Gastroesophageal sphincter (tissue), 4 donors: Measurements from ENCODE around the gene HEPACAM. TPM values are rescaled to one million over a fixed set of nuclear protein-coding genes. Genes with fewer than 3 reads are reported as not detected.
A peak's percentile ranks its signal among the peaks of the same experiment; 100 is the strongest.

ENCODE experiments used
- ATAC-seq: fragments of 150-250 bp; one replicate; pipeline ENCODE4 v1.9.1; 2016; ENCODE audit warnings: mild to moderate bottlenecking, moderate library complexity
- H3K27ac ChIP-seq, 4 donors: fragments of 200-600 bp; sonication (generic) in 3 of 4; 1 replicate in 3 of 4; 2 replicates in 1 of 4; pipeline ENCODE4 v1.5.1; 2016 to 2019
- H3K27me3 ChIP-seq: fragments of 200-600 bp; sonication (generic); one replicate; pipeline ENCODE4 v1.5.1; 2019
- H3K36me3 ChIP-seq, 2 donors: fragments of 200-600 bp; sonication (generic); one replicate each; pipeline ENCODE4 v1.5.1; 2019; ENCODE audit warnings: control low read depth in 1 of 2
- H3K4me1 ChIP-seq, 3 donors: fragments of 200-600 bp; sonication (generic); 1 replicate in 2 of 3; 2 replicates in 1 of 3; pipeline ENCODE4 v1.5.1; 2016 to 2019; ENCODE audit warnings: control low read depth in 2 of 3
- H3K4me3 ChIP-seq, 2 donors: fragments of 200-600 bp; sonication (generic); one replicate each; pipeline ENCODE4 v1.5.1; 2019; ENCODE audit warnings: mild to moderate bottlenecking in 1 of 2, moderate library complexity in 1 of 2
- H3K9me3 ChIP-seq, 3 donors: fragments of 200-600 bp; sonication (generic); one replicate each; pipeline ENCODE4 v1.5.1; 2017 to 2019; ENCODE audit warnings: control low read depth in 2 of 3
- EP300 ChIP-seq: sonication (generic); formaldehyde crosslinking; IDR thresholded peaks from one replicate; pipeline ENCODE4 v1.6.1; 2017; ENCODE audit warnings: antibody characterized with exemption, mild to moderate bottlenecking
- POLR2A ChIP-seq, 2 donors: fragments of 450-650 bp; IDR thresholded peaks; one replicate each; pipeline ENCODE4 v1.6.1; 2017; ENCODE audit warnings: antibody characterized with exemption in 2 of 2, mild to moderate bottlenecking in 2 of 2, moderate library complexity in 1 of 2
- POLR2AphosphoS5 ChIP-seq: sonication (generic); formaldehyde crosslinking; IDR thresholded peaks from one replicate; pipeline ENCODE4 v1.6.1; 2017; ENCODE audit warnings: antibody characterized with exemption
- WGBS, 2 donors: methylation state at CpG; one replicate each; pipeline ENCODE4 v1.1.5; 2018; ENCODE audit warnings: low coverage in 1 of 2; 5-methylcytosine and 5-hydroxymethylcytosine counted together
- total RNA-seq, 4 donors: library from RNA; depleted of rRNA; stranded (reverse); fragments of >200 nt; gene quantifications; one replicate each; pipeline ENCODE4 v1.1.0, GENCODE V29; 2016
- TF ChIP-seq, protein P1 (sequence below), 4 experiments: fragments of 200-600 bp in 2 of 4; fragments of 450-650 bp in 2 of 4; sonication (generic) in 1 of 4; IDR thresholded peaks; one replicate each; pipeline ENCODE4 v1.5.1; 2017 to 2019; ENCODE audit warnings: antibody characterized with exemption in 4 of 4, mild to moderate bottlenecking in 2 of 4, moderate library complexity in 2 of 4

HEPACAM gene
- total RNA-seq, 4 donors from 2014 or later: 0.31 to 2.1 (median 0.81) TPM; not detected in 1

DNA sequence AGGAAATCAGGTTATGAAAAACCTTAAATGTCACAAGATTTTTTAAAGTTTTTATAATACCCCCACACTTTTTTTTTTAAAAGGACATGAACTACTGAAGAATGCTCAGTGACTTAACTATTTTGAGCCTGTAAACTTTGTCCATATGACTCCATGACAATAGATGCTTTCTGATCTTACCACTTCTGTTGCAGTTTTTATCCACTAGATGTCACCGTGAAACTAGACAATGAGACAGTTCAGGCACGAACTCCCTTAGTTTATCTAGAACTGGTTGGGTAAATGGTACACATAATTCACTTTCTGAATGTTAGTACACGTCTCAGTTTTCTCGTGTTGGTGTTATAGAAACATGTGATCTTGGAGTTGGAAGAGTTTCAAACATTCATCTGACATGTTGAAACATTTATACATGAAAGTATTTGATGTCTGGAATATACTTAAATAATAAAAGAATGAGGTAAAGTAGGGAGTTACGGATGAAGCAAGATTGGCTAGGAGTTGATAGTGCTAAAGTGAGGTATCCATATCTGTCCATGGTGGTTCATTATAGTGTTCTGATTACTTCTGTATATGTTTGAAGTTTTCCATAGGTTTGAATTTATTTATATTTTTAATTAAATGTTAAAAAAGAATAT is 26.2 kb upstream of the HEPACAM start:
- no peaks in the 10 kb centered on the region for H3K27me3 ChIP-seq
- no peak overlapping the region for H3K27ac ChIP-seq
- no peak for TF ChIP-seq EP300
- TF ChIP-seq POLR2AphosphoS5: no peak
- no peak for TF ChIP-seq POLR2A (IDR thresholded peaks at IDR 0.05)
- TF ChIP-seq, protein P1, sequence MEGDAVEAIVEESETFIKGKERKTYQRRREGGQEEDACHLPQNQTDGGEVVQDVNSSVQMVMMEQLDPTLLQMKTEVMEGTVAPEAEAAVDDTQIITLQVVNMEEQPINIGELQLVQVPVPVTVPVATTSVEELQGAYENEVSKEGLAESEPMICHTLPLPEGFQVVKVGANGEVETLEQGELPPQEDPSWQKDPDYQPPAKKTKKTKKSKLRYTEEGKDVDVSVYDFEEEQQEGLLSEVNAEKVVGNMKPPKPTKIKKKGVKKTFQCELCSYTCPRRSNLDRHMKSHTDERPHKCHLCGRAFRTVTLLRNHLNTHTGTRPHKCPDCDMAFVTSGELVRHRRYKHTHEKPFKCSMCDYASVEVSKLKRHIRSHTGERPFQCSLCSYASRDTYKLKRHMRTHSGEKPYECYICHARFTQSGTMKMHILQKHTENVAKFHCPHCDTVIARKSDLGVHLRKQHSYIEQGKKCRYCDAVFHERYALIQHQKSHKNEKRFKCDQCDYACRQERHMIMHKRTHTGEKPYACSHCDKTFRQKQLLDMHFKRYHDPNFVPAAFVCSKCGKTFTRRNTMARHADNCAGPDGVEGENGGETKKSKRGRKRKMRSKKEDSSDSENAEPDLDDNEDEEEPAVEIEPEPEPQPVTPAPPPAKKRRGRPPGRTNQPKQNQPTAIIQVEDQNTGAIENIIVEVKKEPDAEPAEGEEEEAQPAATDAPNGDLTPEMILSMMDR (IDR thresholded peaks at IDR 0.05): peak; percentile 20 to 72 (median 66)
- H3K4me3 ChIP-seq: no peak overlapping the region
- ATAC-seq: peak; percentile 58
- H3K4me1 ChIP-seq: no peaks in the 10 kb centered on the region
- WGBS, 2 donors: 17 to 21% methylated on average over 5 of the region's 5 CpGs
- H3K9me3 ChIP-seq: no peaks in the 10 kb centered on the region
- H3K36me3 ChIP-seq: no peaks in the 10 kb centered on the region

DNA sequence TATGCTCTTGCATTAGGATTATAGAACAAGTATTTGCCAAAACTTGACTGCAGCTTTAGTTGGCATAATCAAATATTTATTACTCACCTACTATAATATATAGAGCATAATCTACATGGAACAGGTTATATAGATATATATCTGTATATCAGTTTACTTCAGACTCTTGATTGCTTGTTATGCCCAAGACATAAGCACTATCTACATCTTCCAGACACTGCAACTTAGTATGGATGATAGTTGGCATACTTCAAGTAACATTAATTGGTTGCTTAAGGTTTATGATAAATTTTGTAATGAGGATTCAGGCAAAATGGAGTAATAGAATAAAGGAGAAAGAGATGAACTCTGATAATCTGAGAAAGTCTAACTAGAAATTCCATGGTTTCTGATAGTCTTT is 19.2 kb upstream of the HEPACAM start:
- ATAC-seq: no peak
- Histone ChIP-seq H3K36me3 (no peaks in the 10 kb centered on the region), H3K4me3 (no peak overlapping the region), H3K27ac (no peak overlapping the region), H3K27me3 (no peaks in the 10 kb centered on the region), H3K9me3 (no peaks in the 10 kb centered on the region), H3K4me1 (peaks cover 4 to 15% (median 10%) of the 10 kb centered on the region in 3 donors)
- TF ChIP-seq POLR2A (IDR thresholded peaks at IDR 0.05): no peak
- TF ChIP-seq EP300: no peak
- TF ChIP-seq, protein P1 (IDR thresholded peaks at IDR 0.05): no peak
- no peak for TF ChIP-seq POLR2AphosphoS5

- TF ChIP-seq POLR2AphosphoS5: no peak
- no peak for TF ChIP-seq POLR2A (IDR thresholded peaks at IDR 0.05)
- no peak for TF ChIP-seq EP300
- TF ChIP-seq, protein P1 (IDR thresholded peaks at IDR 0.05): no peak
- no peak for ATAC-seq
- H3K4me3 ChIP-seq: peak overlapping the region; percentile 55 to 73
- H3K9me3 ChIP-seq: peaks cover 0 to 2% (median 0%) of the 10 kb centered on the region in 3 donors
- H3K4me1 ChIP-seq: peaks cover 4 to 15% (median 10%) of the 10 kb centered on the region in 3 donors
- 22 to 33% methylated on average over 4 to 6 of the region's 6 CpGs for WGBS, 2 donors
- no peaks in the 10 kb centered on the region for H3K27me3 ChIP-seq
- peak overlapping the region in 3 of 4 donors; percentile 21 to 88 (median 87) for H3K27ac ChIP-seq
- no peaks in the 10 kb centered on the region for H3K36me3 ChIP-seq
Observed at GRCh38 chr11:124954590-124954955, 18.7 kb upstream of the HEPACAM start.

DNA sequence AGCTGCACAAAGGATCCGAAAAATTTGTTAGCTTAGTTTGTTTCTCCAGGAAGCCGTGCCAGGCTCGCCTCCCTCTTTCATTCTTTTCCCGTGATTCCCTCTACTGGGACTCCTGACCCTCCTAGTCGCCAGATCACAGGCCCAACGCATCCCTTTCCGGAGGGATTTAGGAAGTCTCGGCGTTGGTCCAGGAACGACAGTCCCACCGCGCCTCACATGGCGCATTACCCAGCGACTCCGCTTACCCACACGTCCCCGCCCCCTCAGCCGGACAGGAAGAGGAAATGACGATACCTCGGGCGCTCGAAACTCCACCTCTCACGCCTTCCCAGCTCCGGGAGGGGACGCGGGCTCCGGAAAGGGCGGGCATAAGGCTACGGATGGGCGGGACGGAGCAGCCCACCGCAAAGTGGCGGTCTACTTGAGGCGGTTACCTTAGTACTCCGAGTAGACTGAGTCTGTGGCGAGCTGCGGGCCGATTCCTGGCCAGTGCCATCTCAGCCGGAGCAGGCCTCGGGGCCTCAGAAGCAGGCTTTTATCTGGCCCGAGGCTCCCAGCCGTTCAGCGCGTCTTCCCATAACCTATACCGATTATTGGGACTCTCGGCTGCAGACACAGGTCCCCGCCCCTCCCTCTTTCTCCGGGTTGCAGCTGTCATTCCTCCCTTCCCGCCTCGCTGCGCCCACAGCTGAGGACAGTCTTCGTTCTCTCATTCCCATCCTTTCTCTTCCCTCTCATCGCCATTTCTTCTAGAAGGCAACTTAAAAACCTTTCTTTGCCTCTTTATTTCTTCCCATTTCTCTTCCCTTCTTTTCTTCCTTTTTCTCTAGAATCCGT is 18.1 kb upstream of the HEPACAM start, which contains the start of gene CCDC15:
Gene CCDC15, plus strand, starts transcription at position 450 of the 837 bp plus-strand sequence. CDS start 531 bp downstream, outside the sequence.
- TF ChIP-seq POLR2A (IDR thresholded peaks at IDR 0.05) (peak; percentile 63 to 68), POLR2AphosphoS5 (peak; percentile 94)
- TF ChIP-seq, protein P1 (IDR thresholded peaks at IDR 0.05): no peak
- H3K36me3 ChIP-seq: no peaks in the 10 kb centered on the region
- H3K4me1 ChIP-seq: peaks cover 4 to 15% (median 10%) of the 10 kb centered on the region in 3 donors
- no peaks in the 10 kb centered on the region for H3K27me3 ChIP-seq
- peak; percentile 100 for ATAC-seq
- 0 to 1% methylated on average over 14 to 25 of the region's 54 CpGs for WGBS, 2 donors
- peak within 1 kb of the TSS; percentile 55 to 73 for H3K4me3 ChIP-seq
- peak within 1 kb of the TSS; percentile 77 to 88 (median 85) for H3K27ac ChIP-seq
- H3K9me3 ChIP-seq: peaks cover 0 to 8% (median 0%) of the 10 kb centered on the region in 3 donors
